OCI-LY3 (cell line): Measurements from ENCODE around the gene OSTF1.

Experiments used
- CTCF ChIP-seq: fragments of 200-600, 300-600 bp; sonication (generic); IDR thresholded peaks from 2 replicates; pipeline ENCODE4 v1.5.1; 2014; ENCODE audit warnings: antibody characterized with exemption, low read length, low read depth
- EZH2phosphoT487 ChIP-seq: fragments of 200-600 bp; shearing (Covaris generic); IDR thresholded peaks from 2 replicates; pipeline ENCODE4 v1.6.1; 2018; ENCODE audit warnings: antibody characterized with exemption, mixed run types, low read depth

GRCh38 chr9:75184471-75184870 is 96.2 kb downstream of the OSTF1 start:
- TF ChIP-seq CTCF (no peak), EZH2phosphoT487 (no peak)
